GM19397 (cell line): ENCODE results near the gene CD52.
"Not testable (repeated sequence)": the region's sequence is repeated elsewhere in the genome, so short reads cannot be mapped to it uniquely, and the experiment has no call there.

ENCODE experiments used
- ATAC-seq: cut with Tn5 transposase; IDR thresholded peaks from one replicate; pipeline ENCODE4 v1.9.1; 2021; ENCODE audit warnings: mild to moderate bottlenecking, moderate library complexity; ENCODE audit not compliant: unreplicated experiment

The CD52 gene

DNA sequence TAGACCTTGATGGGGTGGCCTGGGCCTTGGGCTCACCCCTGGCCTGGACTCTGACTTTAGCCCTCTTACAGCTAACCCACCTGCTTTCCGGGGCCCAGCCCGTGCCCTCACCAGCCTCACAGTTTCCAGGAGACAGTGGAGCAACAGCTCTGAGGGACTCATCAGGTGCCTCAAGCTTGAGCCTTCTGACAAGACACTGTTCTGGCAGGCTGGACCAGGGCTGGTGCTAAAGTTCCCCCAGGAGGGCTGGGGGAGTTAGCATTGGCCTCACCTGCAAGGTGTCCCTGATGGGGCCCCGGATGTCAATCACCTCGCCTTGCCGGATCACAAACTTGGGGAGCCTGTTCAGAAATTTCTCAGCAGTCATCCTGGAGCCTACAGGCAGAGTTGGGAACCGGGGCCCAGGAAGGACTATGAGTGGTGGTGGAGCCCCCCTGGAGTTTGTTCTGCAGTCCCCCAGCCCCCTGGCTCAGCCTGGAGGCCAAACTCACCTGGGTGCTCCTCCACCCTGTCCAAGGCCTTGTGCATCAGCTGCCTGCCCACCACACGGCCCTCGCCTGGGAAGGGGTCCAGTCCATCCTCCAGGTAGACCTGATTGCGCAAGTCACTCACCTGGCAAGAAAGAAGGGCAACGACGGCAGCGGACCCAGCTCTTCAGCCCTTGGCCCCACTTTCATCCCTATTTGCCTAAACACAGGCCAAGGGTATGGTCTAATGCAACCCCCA lies 33.7 kb upstream of the CD52 start:
- ATAC-seq: no peak

DNA sequence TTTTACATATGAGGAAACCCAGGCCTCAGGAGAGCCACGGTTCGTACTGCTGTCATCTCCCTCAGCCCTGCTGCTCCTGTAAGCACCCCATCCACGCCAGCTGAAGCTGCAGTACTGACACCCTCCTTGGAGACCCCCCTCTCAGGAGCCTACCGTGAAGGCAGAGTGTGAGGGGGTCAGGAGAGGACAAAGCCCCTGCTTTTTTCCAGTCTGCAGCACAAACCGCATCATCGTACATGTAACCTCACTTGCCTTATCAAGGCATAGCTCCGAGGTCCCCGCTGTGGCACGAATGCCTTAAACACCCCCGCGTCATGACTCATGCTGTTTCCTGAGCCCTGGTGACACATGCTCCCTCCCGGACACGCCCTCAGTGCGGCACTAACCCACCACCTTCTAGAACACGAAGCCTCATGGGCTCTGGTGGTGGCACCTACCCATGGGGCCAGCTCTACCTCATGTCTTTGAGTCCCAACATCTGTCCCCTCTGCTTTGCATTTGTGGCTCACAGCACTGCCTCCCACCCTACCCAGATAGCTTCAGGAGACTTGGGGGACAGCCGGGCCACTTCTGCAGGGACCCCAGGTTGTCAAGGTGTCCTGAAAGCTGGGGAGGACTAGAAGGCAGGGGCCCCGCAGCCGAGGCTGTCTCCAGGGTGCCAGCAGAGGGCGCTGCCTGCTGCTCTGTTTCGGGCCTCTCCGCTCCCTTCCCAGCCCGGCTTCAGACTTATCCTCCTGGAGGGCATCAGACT lies 33.0 kb upstream of the CD52 start:
- no peak for ATAC-seq

- ATAC-seq: no peak
Observed at GRCh38 chr1:26285366-26286063, 32.2 kb upstream of the CD52 start.

DNA sequence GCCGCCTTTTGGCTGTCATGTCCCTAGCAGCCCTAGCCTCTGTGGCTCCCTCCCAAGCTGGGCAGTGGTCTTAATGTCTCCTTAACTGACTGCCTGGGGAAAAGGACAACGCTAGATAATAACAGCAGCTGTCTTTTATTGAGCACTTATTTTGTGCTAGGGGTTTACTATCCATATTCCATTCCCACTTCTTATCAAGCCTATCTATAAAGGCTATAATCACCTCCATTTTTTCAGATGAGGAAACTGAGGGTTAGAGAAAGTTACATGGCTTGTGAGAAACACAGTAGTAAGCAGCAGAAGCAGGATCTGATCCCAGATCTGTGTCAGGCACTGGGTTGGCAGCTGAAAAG lies 31.7 kb upstream of the CD52 start:
- no peak for ATAC-seq

DNA sequence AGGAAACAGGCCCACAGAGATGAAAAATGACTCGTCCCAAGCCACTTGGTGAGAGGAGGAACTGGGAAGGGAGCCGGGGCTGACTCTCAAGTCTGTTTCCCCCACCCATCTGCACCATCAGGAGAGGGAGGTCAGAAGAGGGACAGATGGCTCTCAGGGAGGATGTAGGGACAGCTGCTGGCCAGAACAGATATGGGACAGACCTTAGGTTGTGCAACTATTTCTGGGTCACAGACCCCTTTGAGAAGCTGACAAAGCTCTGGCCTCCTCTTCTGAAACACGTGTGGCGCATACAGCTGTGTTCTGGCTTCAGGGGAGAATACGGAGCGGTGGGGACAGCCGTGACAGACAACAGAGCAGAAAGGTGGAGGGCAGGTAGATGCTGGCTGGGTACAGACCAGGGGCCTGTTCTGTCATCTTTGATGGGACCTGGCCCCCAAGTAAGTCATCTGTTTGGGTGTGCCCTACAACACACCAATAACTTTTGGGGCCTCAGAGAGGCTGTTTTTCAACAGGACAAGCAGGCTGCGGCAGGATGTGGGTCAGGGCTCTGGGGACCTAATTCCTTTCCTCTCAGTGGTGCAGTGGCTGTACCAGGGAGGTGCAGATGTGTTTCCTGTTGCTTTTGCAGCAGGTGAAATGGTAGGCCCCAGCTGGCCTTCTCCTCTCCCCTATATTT lies 30.6 kb upstream of the CD52 start:
- ATAC-seq: peak; percentile 32

DNA sequence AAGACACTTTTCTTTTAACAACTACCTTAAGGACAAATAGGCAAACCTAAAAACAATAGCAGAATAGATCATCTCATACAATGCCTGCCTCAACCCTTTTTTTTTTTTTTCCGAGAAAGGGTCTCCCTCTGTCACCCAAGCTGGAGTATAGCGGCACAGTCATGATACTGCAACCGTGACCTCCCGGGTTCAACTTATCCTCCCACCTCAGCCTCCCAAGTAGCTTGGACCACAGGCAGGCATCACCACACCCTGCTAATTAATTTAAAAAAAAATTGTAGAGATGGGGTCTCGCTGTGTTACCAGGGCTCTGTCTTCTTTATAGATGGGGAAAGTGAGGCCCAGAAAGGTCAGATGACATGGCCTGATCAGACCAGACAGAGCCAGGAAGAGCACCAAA lies 29.9 kb upstream of the CD52 start:
- ATAC-seq: no peak

DNA sequence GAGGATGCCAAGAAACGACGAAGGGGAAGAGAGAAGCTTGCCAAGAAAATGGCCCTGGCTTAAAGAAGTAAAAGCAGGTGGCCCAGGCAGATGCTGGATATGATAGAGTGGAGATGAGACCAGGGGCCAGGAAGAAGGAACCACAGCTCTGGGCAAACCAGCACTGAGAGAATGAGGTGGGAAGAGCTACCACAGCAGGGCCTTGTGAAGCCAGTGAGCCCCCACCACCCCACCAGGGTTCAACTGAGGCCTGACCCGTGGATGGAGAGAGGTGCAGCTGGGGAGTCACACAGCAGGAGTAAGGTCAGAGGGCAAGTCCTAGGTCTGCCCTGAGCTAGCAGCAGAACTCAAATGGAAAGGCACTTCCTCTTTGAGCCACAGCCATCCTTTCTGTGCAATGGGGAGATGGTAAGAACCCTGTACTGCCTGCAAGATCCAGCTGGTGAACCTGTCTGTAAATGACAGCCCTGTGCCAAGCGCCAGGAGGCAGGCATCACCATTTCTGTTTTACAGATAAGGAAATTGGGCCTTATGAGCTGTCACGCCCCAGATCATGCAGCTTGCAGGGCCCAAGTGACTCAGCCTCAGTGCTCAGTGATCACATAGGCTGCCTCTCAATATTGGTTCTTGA lies 29.3 kb upstream of the CD52 start:
- no peak for ATAC-seq

- ATAC-seq: peak; percentile 37
Observed at GRCh38 chr1:26289158-26290059, 28.3 kb upstream of the CD52 start.

GRCh38 chr1:26290122-26290881 lies 27.5 kb upstream of the CD52 start:
- no peak for ATAC-seq

- no peak for ATAC-seq
Observed at GRCh38 chr1:26290882-26291261, 26.9 kb upstream of the CD52 start.

GRCh38 chr1:26291433-26291832 lies 26.3 kb upstream of the CD52 start:
- ATAC-seq: no peak

DNA sequence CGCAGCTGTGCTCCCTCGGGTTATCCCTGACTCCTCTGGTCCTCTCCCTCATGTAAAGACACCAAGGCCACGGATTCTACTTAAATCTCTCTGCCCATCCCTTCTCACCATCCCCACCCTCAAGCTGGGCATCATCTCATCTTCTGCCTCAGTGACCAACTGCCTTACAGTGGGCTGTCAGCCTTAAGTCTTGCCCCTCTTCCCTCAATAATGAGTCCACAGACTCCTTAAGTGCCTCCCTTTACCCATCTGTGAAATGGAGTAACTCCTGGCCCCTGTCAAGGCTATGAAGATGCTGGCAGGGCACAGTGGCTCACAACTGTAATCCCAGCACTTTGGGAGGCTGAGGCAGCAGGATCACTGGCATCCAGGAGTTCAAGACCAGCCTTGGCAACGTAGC lies 25.8 kb upstream of the CD52 start:
- no peak for ATAC-seq

DNA sequence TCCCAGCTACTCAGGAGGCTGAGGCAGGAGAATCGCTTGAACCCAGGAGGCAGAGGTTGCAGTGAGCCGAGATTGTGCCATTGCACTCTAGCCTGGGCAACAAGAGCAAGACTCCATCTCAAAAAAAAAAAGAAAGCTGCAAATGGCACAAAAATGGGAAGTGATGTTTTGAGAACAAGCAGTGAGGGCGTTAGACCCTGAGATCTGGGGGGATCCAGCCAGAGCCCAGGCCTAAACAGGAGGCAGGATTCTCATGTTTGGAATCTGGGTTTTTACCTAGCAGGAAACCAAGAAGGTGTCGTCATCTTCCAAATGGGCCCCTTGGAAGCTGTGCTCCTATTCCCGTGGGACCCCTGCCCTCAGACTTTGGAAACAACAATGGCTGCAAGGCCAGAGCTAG lies 25.0 kb upstream of the CD52 start:
- not testable (repeated sequence) for ATAC-seq

- ATAC-seq: no peak
Observed at GRCh38 chr1:26293911-26294463, 23.8 kb upstream of the CD52 start.

DNA sequence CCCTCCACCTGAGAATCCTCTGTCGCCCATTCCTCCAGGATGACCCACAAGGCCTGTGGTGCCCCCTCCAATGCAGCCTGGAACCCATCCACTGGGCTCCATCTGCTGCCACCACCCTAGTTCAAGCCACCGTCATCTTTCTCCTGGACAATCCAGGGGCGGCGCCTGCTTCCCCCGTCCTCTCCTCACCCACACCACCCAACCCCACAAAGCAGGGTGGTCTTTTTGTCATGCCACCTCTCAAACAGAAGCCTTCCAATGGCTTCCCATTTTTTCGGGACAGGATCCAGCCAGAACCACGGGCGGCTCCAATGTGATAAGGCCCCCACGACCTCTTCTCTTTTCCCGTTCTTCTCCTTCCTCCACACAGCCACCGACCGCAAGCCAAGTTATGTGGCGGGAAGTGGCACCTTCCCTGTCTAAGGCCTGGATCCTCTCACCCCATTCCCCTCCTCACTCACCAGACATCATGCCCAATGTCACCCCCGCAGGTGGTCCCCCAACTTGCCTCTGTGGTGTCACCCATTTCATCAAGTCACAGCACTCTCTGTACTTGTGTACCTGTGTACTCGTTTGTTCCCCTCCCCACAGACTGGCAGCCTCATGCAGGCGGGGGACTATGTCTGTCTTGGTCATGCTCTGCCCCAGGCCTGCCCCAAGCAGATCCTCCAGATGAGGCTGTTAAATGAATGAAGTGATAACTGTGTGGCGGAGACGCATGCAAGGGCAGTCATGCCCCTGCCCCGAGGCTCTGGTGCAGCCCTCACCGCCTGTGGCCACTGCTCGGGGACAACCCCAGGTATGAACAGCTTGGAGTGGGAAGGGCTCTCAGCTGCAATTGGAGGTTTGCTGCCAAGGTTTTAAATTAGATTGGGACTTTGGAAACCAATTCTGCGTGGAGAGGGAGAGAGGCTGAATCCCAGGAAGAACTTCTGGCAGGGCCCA lies 22.3 kb upstream of the CD52 start:
- ATAC-seq: no peak

DNA sequence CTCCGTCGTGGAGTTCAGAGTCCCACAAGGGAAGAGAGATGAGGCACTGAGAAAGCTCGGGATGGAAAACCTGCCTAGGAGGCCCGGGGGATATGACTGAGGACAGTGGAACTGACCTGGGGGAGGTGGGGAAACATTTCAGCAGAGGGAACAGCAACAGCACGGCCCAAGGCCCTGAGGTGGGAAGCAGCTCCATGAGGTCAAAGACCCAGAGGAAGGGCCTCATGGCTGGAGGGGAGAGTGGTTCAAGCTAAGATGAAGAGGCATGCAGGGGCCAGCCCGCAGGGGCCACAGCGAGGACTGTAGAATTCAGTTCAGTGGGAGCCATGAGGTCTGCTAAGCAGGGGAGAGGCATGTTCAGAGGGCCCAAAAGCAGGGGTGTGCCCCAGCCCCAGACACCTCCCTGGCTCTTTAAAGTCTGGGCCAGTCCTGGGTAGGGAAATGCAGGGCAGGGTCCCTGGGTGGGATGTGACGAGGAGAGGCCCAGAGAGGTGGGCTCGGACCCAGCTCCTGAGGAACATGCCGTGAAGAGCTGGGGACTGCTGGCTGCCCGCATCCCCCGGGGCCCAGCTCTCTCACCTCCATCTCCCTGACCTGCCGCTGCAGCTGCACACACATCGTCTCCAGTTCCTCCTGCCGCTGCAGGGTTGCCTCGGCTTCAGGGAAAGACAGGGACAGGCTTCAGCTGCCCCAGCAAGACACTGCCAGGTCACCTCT lies 21.3 kb upstream of the CD52 start:
- ATAC-seq: no peak

GRCh38 chr1:26297057-26297790 lies 20.5 kb upstream of the CD52 start:
- ATAC-seq: no peak
